Left ventricle myocardium superior (tissue), 1 donor: ENCODE measurements around the gene LHX3. TPM values are rescaled to one million over a fixed set of nuclear protein-coding genes. Genes with fewer than 3 reads are reported as not detected.
"Not testable (repeated sequence)": the region's sequence is repeated elsewhere in the genome, so short reads cannot be mapped to it uniquely, and the experiment has no call there.

Source experiments
- ATAC-seq: fragments of 200-7000 bp; cut with Tn5 transposase; one replicate; pipeline ENCODE4 v1.9.1; 2020; ENCODE audit warnings: mild to moderate bottlenecking, moderate library complexity
- DNase-seq: peaks from one replicate; pipeline ENCODE4 v3.0.0-alpha.2; 2020
- intact Hi-C: fragments of 100-400 bp; cut with micrococcal nuclease; formaldehyde crosslinking; loops from one replicate; pipeline ENCODE4 v1.11.0; 2022
- total RNA-seq: library from RNA; stranded (reverse); fragmentation: NEBNext Ultra II Directional; extraction: Animal tissue kit (Norgen Biotek cat#: 25700); gene quantifications from one replicate; pipeline ENCODE4 v1.2.1, GENCODE V29; 2021
- donor health status: DM: no; HTN: yes; CAD: no; lungs with severe emphysema.

The LHX3 gene
- total RNA-seq, 1 donor from 2014 or later: not detected

- DNase-seq (no peak), ATAC-seq (no peak)
- intact Hi-C loops: no loop called here
Observed at GRCh38 chr9:136242918-136243525, 38.1 kb upstream of the LHX3 start.

DNA sequence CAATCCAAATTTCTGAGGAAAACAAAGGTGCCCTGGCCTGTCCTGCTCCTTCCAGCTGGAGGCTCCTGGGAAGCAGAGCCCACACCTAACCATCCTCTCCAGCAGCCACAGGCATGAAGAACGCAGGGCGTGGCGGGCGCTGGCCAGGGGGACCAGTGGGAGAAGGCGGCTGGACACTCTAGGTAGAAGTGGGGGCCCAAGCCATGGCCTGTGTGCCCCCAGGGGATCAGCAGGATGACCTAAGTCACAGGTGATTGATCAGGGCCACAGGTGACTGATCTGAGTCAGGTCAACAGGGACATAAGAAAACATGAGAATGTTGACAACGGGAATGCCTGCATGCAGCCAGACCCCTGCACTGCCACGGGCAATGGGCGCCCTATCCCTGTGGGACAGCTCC, 37.3 kb upstream of the LHX3 start:
- intact Hi-C loops: no loop called here
- DNase-seq (no peak), ATAC-seq (no peak)

- no peak for DNase-seq
- intact Hi-C loops: no loop called here
- no peak for ATAC-seq
Observed at GRCh38 chr9:136241542-136241941, 36.6 kb upstream of the LHX3 start.

DNA sequence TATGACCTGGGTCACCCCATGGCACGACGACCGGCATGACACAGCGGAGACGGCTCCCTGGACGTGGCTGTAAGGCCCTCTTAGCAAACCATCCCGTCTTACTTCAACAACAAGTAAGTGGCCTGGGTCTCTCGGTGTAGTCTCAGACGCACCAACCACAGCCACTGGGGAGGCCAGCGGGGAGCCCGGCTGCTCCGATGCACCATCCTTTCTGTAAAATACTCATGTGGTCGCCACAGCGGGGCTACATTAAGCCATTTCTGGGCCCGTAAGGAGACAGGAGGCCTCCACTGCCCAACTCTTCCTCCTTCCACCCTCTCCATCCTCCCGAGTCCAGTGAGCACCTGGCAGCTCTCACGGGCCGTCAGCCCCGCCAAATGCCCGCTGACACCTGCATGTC, 36.0 kb upstream of the LHX3 start:
- ATAC-seq (no peak), DNase-seq (no peak)
- intact Hi-C loops: no loop called here

GRCh38 chr9:136239983-136240330, 35.0 kb upstream of the LHX3 start:
- DNase-seq (no peak), ATAC-seq (peak; percentile 85)
- intact Hi-C loops: no loop called here

DNA sequence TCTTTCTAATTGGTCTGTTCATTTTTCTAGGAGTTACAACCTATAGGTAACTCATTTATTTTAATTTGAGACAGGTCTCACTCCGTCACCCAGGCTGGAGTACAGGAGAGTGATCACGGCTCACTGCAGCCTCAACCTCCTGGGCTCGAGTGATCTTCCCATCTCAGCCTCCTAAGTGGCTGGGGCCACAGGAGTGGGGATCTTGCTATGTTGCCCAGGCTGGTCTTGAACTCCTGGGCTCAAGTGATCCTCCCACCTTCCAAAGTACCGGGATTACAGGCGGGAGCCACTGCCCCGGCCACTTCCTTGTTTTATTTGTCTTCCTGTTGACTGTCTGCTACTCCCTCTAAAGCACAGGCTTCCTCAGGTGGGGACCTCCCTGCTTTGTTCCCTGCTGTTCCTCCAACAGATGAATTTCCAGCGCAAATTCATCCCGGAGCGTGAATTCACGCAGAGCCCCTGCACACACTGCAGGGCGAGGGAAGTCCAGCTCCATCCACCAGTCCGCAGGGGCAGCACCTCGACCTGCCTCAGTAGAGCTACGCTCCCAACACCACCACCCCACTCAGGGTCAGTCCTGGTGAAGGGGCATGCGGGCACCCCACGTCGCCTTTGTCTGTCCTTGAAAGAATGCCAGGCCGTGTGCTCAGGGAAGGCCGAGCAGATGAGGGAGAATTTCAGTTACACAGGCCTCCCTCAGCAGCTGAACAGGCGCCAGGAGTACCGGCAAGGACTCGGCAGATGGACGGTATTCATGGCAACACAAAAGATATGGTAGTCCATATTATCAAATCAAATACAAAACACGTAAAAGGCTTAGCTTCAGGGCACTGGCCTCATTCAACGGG, 34.4 kb upstream of the LHX3 start:
- peak; percentile 52 for ATAC-seq
- DNase-seq: no peak
- intact Hi-C loops: no loop called here

DNA sequence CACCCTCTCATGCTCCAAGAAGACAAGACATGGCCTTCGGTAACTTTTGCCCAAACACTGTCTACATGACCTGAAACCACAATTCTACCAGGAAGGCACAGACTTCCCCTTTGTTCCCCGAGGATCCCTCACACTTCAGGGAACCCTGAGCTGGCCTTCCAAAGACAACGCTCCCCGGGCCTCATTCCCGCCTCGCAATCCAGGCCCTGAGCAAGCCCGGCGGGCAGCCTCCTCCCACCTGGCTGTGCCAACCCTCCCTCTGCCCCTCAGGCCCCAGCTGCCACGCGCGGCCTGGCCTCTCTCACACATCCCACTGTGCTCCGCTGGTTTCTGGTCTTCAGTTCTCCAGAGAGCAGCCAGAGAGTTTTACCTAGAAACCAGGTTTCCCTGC, 33.4 kb upstream of the LHX3 start:
- DNase-seq (no peak), ATAC-seq (no peak)
- intact Hi-C loops: no loop called here

GRCh38 chr9:136237486-136238341, 32.8 kb upstream of the LHX3 start:
- no peak for ATAC-seq
- DNase-seq: no peak
- intact Hi-C loops: no loop called here

GRCh38 chr9:136236471-136237410, 31.8 kb upstream of the LHX3 start:
- DNase-seq, intact Hi-C loops, ATAC-seq: not testable (repeated sequence)

- intact Hi-C loops: no loop called here
- DNase-seq (no peak), ATAC-seq (no peak)
Observed at GRCh38 chr9:136235709-136236455, 31.0 kb upstream of the LHX3 start.

GRCh38 chr9:136235171-136235570, 30.2 kb upstream of the LHX3 start:
- intact Hi-C loops: no loop called here
- DNase-seq (no peak), ATAC-seq (no peak)

DNA sequence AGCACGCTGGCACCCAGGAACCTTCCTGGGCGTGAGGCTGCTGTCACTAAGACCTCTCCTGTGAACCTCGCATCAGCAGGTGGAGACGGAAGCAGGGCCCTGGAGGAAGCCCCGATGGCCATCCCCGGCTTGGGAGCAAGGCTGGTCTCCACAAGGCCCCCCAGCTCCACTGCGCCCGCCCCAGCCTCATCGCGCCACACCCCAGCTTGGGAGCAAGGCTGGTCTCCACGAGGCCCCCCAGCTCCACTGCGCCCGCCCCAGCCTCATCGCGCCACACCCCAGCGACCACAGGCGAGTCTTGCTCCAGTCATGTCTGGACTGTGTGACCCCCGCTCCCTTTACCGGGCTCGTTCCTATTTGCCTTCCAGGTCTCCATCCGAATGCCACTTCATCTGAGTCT, 29.7 kb upstream of the LHX3 start:
- no peak for ATAC-seq
- no peak for DNase-seq
- intact Hi-C loops: no loop called here

DNA sequence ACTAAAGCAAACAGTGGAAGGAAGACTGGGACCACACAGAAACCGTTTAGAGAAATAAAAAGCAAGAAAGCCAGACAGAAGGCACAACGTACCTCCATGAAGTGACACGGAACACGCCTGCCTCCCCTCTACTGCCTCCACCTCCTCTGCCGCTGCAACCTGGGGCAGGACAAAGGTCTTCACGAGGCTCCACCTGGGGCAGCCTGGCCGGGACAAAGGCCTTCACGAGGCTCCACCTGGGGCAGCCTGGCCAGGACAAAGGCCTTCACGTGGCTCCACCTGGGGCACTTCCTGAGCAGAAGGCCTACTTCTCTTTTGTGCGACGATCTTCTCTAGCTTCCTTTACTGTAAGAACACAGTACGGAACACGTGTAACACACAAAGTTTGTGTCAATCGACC, 28.9 kb upstream of the LHX3 start:
- ATAC-seq (no peak), DNase-seq (no peak)
- intact Hi-C loops: no loop called here

DNA sequence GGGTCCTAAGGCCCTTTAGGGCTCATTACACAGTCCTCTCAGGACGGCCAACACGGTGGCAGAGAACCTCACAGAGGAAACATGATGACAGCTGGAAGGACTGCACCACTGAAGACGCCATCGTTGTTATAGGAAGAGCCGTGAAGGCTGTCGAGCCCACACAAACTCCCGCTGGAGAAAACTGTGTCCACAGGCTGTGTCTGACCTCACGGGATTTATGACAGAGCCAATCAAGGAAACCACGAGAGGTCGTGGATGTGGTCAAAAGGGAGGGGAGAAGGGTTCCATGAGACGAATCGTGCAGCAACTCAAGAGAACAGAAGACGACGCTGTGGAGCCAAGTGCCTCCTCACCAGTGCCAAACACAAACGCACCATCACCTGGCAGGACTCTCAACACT, 28.5 kb upstream of the LHX3 start:
- DNase-seq: no peak
- intact Hi-C loops: no loop called here
- ATAC-seq: no peak

GRCh38 chr9:136232969-136233368, 28.0 kb upstream of the LHX3 start:
- no peak for ATAC-seq
- no peak for DNase-seq
- intact Hi-C loops: no loop called here

DNA sequence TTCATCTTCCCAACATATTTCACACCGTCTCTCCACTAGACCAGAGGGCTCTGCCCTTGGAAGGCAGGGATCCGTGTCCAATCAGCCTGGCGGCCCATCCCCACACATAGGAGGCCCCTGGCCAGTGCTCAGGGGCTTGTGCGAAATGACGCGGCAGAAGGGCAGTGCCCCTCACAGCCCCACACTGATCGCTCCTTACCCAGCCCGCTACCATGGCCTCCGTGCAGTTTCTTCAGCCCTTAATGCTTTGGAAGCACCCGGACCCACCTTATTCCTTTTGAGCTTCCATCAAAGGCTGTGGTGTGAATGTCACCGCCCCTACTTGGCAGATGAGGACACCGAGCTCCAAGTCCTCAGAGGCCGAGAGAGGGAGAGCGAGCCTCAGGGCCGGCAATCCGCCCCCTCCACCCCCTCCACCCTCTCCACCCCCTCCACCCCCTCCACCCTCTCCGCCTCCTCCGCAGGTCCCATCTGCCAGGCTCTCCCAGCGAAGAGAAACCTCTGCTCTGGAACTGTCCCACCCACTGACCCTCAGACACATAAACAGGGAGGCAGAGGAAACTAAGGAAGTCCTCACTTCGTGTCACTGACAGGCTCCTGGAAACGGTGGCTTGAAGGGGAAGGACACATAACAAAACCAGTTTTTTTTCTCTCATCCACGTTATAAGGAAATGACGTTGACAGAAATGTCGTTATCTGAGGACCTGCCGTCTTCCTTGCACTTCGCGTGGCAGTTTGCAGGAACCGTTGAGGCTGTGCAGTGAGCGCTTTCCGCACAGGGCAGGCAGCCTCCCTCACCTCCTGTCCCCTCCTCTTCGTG, 26.8 kb upstream of the LHX3 start:
- DNase-seq: no peak

GRCh38 chr9:136230773-136231172, 25.8 kb upstream of the LHX3 start:
- DNase-seq (no peak), ATAC-seq (no peak)
- intact Hi-C loops: no loop called here

More for the DNA sequence above, 26.8 kb upstream of the LHX3 start:
- ATAC-seq: peak; percentile 23
- intact Hi-C loops: no loop called here

DNA sequence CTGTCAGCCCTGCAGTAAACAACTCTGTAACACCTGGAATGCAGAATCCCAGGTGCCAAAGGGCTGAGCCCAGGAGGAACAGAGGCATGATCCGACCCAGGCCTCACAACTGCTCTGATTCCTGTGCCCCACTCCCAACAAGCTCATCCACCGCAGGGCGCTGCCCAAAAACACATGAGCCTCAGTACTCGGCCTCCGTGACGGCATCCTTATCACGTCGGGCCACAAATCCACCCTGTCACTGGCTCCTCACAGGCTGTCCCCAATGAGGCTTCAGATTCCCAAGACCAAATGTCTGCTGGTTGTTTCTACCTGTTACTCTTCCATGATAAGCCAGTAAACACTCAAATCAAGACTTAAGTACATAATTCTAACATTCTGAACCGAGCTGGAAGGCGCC, 25.4 kb upstream of the LHX3 start:
- DNase-seq: no peak
- ATAC-seq: no peak
- intact Hi-C loops: no loop called here
